C1 segment of cervical spinal cord (tissue), 14 donors: ENCODE data around the gene CAMK2D.

Source experiments
- DNase-seq, 14 donors: peaks; one replicate each; lab custom pipeline; 2025; lab: John Stamatoyannopoulos, UW

The CAMK2D gene

GRCh38 chr4:113684534-113685091, 76.9 kb downstream of the CAMK2D start:
- peak in 3 of 14 donors; percentile 11 to 45 (median 32) for DNase-seq

- no peak for DNase-seq
These were observed 78.6 kb downstream of the CAMK2D start for GRCh38 chr4:113682730-113683537.

GRCh38 chr4:113678641-113679040, 82.9 kb downstream of the CAMK2D start:
- DNase-seq: no peak

DNA sequence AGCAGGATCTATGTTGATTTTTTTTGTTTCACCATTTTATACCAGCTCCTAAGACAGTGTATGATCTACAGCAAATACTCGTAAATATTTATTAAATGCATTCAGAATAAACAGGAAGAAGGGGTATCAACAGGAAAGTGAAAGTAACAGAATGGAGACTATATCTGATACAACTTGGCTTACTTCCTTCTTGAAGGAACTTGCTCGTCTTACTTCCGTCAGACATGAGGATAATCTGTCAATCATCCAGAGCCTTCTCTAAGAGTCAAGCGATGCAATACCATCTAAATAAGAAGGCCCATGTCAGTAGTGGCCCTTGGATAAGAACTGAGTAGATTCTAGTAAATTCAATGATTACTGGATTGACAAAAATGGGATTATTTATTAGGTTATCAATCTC, 84.2 kb downstream of the CAMK2D start:
- no peak for DNase-seq

DNA sequence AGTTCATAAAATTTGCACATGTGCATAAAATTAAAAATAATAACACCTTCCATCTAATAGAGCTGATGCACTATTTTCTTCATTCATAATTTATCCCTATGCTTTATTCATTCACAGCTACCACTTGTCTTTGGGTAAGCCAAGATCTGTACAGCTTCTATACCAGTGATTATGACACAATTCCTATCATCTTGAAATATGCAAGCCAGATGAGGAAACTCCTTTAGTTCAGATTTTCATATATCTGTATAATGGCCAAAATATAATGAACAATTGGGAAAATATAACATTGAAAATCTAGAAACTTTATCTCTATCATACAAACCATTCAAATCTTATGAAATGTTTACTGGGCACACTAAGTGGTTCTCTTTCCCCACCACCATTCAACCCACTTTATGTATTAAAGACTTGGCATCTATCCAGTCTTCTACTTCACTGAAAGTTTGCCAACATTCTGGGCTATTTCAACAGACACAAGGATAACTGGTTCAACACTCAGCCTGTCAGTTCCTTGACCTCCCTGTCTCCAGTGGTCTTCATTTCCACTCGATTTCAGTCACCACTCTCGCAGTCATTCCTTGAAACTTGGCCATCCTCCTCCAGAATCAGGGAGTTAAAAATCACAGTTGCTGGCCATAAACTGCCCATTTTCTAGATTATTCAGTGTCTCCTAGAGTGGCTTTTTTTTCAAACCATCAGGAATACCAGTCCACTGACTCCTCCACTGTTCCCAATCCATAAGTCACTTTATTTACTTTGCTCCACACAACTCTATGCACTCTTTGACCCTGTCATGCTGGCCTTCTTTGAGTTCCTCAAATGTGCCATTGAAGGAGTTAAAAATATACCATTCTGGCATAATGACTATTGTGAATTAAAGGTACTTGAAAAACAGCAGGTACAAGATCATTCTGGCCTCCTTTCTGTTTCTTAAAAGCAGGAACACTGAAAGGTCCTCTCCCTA, 85.5 kb downstream of the CAMK2D start:
- DNase-seq: no peak

- DNase-seq: peak in 1 of 14 donors; percentile 37
These were observed 86.8 kb downstream of the CAMK2D start for GRCh38 chr4:113674733-113675132.

GRCh38 chr4:113674251-113674650, 87.3 kb downstream of the CAMK2D start:
- no peak for DNase-seq

DNA sequence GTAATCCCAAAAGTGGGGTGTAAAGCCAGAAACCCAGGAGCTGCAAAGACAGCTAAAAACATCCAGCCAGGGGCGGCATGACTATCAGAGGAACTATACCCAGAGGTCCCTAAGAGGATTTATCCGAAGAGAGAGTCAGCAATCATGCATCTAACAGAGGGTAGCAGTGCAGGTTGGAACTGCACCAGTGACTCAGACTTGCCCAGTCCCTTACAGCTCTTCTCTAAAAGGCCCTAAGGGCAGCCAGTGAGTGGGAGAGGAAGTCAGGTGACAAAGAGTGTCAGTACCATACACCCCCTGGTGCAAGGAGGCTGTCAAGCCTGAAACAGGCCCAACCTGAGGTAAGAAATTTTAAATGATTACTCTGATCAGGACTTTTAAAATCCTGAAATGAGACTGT, 88.1 kb downstream of the CAMK2D start:
- DNase-seq: peak in 1 of 14 donors; percentile 20

DNA sequence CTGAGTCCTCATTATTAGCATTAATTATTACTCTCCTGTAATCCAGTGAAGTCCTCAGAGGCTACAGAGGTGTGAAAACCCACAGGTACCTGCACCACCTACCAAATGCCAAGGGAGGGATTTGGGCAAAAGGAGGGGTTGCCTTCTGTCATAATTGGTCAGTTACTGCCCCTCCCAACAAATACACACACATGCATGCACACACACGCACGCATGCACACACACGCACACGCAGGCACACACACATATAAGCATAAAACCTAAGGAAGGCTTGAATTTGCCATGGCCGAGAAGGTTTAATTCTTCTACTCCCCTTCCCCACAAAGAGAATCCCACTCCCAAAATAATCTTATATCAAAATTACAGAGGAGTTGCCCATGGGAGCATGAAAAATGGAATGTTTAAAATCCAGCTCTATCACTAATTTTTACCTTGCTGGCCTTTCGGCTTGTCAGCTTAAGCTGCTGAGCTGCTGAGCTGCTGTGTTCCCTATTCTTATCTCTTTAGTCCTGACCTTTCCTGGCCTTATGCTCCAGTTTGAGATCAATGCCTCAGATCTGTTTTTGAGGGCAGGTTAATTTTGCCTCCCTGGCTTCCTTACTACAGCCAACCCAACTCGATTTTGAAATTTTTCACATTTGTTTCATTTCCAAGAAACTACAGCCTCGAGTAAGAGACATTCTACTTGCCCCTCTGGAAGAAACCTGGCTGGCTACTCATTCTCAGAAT, 95.0 kb downstream of the CAMK2D start:
- no peak for DNase-seq

- DNase-seq: no peak
These were observed 96.5 kb downstream of the CAMK2D start for GRCh38 chr4:113665036-113665435.

- no peak for DNase-seq
These were observed 99.0 kb downstream of the CAMK2D start for GRCh38 chr4:113662581-113662980.

GRCh38 chr4:113659127-113659526, 102.4 kb downstream of the CAMK2D start:
- no peak for DNase-seq

DNA sequence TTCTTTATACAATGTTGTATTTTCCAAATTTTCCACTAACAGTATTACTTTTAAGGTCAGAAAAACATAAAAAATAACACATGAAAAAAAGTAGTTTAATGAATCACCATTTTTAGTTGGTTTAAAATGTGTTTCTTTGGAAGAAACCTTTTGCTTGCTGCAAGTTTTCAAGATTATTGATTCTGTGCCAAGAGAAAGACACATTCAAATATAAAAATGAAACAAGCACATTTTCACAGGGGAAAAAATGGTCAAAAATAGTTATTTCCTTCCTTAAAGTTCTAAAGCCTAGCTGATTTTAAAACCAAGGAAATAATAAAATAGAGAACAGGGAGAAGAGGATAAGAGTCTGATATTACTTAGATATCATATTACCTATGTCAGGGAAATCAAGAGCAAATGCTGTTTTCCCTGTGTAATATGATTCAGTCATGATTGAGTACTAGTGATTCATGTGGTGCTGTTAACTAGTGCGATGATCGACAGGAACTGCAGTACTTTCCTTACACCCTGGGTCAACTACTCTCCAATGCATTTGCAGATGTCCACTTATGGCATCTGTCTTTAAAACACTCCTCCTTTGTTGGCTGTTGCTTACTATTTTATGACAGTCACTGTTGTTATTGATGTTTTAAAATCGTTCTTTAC, 103.8 kb downstream of the CAMK2D start:
- DNase-seq: no peak

DNA sequence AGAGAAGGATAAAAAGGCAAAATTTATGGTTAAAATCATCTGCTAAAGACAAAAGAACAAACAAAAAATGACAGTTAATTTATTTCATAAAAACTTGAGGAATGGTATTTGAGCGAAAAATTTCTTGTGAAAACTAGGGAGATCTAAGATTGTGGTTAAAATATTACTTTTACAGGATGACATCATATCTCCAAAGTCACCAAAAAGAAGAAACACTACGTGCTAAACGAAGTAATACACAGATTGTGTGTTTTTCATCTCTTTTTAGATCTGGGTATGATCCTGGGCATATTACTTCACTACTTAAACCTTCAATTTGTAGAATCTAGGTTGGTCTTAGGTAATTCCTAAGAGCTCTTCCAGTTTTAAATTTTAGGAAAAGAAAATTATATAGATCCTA, 107.7 kb downstream of the CAMK2D start:
- no peak for DNase-seq

GRCh38 chr4:113646442-113646822, 115.1 kb downstream of the CAMK2D start:
- DNase-seq: no peak

- DNase-seq: no peak
These were observed 115.6 kb downstream of the CAMK2D start for GRCh38 chr4:113645771-113646441.

DNA sequence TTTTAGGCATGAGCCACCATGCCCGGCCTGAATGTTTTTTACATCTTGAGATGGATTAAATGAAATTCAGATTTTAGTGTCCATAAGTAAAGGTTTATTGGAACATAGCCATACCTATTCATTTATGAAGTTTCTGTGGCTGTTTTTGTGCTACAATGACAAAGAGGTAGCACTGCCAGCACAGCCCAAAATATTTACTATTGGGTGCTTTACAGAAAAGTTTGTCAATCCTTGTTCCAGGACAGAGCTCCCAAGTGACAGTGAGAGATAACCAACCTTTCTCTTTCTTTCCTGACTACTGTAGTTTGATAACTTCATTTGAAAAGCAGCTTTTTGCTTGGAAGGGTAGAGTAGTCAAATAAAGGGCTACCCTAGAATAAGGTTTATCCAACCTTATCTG, 116.2 kb downstream of the CAMK2D start:
- no peak for DNase-seq

- DNase-seq: no peak
These were observed 117.1 kb downstream of the CAMK2D start for GRCh38 chr4:113644398-113644797.

- DNase-seq: no peak
These were observed 118.0 kb downstream of the CAMK2D start for GRCh38 chr4:113643505-113643904.

GRCh38 chr4:113641025-113641431, 120.5 kb downstream of the CAMK2D start:
- DNase-seq: no peak
